ENCODE measurements around the gene CCBE1. TPM values are rescaled to one million over a fixed set of nuclear protein-coding genes. Genes with fewer than 3 reads are reported as not detected.

Gene CCBE1
- total and polyA plus RNA-seq, 2 of the 4 experiments (the other 2 are of a cell fraction) = 64.8 to 148 TPM

DNA sequence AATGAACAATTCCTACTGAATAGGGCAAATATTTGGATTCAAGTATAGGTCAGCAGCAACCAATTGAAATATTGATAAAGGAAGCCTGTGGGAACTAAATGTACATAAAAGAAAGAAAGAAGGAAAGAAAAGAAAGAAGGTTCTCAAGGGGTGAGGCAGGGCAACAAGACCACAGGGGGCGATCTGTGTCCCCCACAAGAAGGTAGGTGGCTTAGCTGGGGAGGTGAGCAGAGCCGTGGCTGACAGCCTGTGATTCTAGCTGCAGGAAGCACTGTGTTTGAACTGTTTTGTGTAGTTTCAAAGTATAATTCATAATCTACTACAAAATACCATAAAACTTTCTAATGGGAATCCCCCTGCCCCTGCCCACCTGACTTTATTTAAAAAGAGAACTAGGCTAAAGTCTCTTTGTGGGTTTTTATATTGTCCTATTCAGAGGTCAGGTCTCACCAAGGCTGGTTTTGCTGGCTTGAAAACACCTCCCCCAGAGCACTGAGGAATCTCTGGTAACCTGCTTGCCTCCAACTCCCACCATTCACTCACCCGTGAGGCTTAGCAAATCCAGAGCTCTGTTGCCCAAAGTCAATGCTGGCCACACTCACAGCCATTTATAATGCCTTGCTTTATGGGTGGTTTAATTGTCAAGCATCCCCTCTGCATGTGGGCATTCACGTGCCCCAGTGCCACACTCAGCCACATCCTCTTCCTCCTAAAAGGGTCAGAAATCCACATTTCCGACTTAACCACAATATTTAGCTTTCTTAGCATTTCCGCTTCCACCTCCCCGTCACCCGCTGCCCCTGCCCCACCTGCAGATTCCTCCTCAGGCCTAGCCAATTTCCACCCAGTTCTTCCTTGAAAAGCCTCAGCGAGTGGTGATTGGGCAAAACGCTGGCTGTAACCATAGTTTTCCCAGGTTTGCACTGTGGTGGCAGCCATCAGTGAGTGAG, 301.7 kb downstream of the CCBE1 start:
- H3K56ac ChIP-seq (ENCODE audit: extremely low read depth, insufficient read depth, low read length) = no peak overlapping the region
- TF ChIP-seq RFX5 (IDR thresholded peaks at IDR 0.05; ENCODE audit: low read depth, low read length) (no peak), MAFK (IDR thresholded peaks at IDR 0.05; ENCODE audit: low read depth, low read length) (no peak), MXI1 (IDR thresholded peaks at IDR 0.05; ENCODE audit: borderline replicate concordance, low read depth, low read length) (no peak), RAD21 (IDR thresholded peaks at IDR 0.05; ENCODE audit: low read length) (no peak), ELK1 (IDR thresholded peaks at IDR 0.05; ENCODE audit: borderline replicate concordance, low read depth, low read length) (no peak), CEBPB (IDR thresholded peaks at IDR 0.05; ENCODE audit: low read depth, low read length) (no peak), POLR2A (IDR thresholded peaks at IDR 0.05; ENCODE audit: low read depth, low read length) (no peak), NFE2L2 (IDR thresholded peaks at IDR 0.05; ENCODE audit: low read depth, low read length) (no peak), RCOR1 (IDR thresholded peaks at IDR 0.05; ENCODE audit: insufficient replicate concordance, low read length) (no peak), SMC3 (IDR thresholded peaks at IDR 0.05; ENCODE audit: low read depth, low read length) (no peak), USF2 (IDR thresholded peaks at IDR 0.05; ENCODE audit: low read depth, low read length) (no peak)
- no peaks in the 10 kb centered on the region for H3K9me1 ChIP-seq (ENCODE audit: insufficient read depth, low read length)
- no peak overlapping the region for H2BK15ac ChIP-seq (ENCODE audit: low read depth, low read length)
- H3K4me1 ChIP-seq (ENCODE audit: control insufficient read depth, insufficient read depth, low read length) = no peaks in the 10 kb centered on the region
- intact Hi-C loops (cut with micrococcal nuclease) (no loop called here), dilution Hi-C loops (cut with HindIII; ENCODE audit: low sequenced_read_pairs, unreplicated experiment) (no loop called here), in situ Hi-C loops (cut with MboI; ENCODE audit: low sequenced_read_pairs) (loop anchor here (5.0 kb wide), 1 partner anchor 88 kb away; no protein-coding TSS in a partner anchor)
- 100% methylated on average over 3 of the region's 10 CpGs; no CpG with 5 or more reads in 1 of the 2 experiments for WGBS, 2 experiments (ENCODE audit: extremely low coverage in 2 of 2, insufficient read length in 1 of 2)
- H3K18ac ChIP-seq (ENCODE audit: low read depth, low read length) = no peak overlapping the region
- no peak for DNase-seq
- H3K9me3 ChIP-seq (ENCODE audit: control insufficient read depth, insufficient read depth, low read length) = no peaks in the 10 kb centered on the region
- H3K27ac ChIP-seq (ENCODE audit: insufficient read depth, low read length) = no peak overlapping the region
- no peak overlapping the region for H2AFZ ChIP-seq (replicated peaks; ENCODE audit: low read length, poor library complexity)
- H4K5ac ChIP-seq (ENCODE audit: low read depth, low read length) = no peak overlapping the region
- H4K20me1 ChIP-seq (ENCODE audit: insufficient read depth, low read length) = no peaks in the 10 kb centered on the region
- H3K4ac ChIP-seq (ENCODE audit: low read depth, low read length) = no peak overlapping the region
- H3K14ac ChIP-seq (replicated peaks; ENCODE audit: low read depth, low read length) = no peak overlapping the region
- H3K79me1 ChIP-seq (ENCODE audit: low read depth in 1 of 2, low read length in 2 of 2) = no peaks in the 10 kb centered on the region
- H3K9ac ChIP-seq (ENCODE audit: low read depth, low read length) = no peak overlapping the region
- H2BK120ac ChIP-seq (ENCODE audit: low read depth, low read length) = no peak overlapping the region
- no peak overlapping the region for H2AK9ac ChIP-seq (replicated peaks; ENCODE audit: low read depth, low read length, poor library complexity)
- H4K8ac ChIP-seq (ENCODE audit: low read depth in 2 of 2, low read length in 2 of 2) = no peak overlapping the region
- POLR2A ChIA-PET (ENCODE audit: unreplicated experiment) = no interaction called here
- no peak overlapping the region for H2BK20ac ChIP-seq (ENCODE audit: low read depth, low read length)
- H2AK5ac ChIP-seq (ENCODE audit: low read depth, low read length) = no peak overlapping the region
- H3K36me3 ChIP-seq (ENCODE audit: control insufficient read depth, insufficient read depth, low read length) = no peaks in the 10 kb centered on the region
- CTCF ChIA-PET = no interaction called here
- H3K23ac ChIP-seq (ENCODE audit: low read depth, low read length) = no peak overlapping the region
- BruUV-seq (replicated peaks) = no TSS peak
- H3K4me2 ChIP-seq (ENCODE audit: low read depth, low read length) = no peak overlapping the region
- no peak overlapping the region for H3K4me3 ChIP-seq (ENCODE audit: insufficient read depth, low read depth, low read length)
- ATAC-seq (ENCODE audit: low read depth) = no peak
- no peak overlapping the region for H2BK5ac ChIP-seq (ENCODE audit: low read depth, low read length, poor library complexity, severe bottlenecking)
- H3K27me3 ChIP-seq (ENCODE audit: control insufficient read depth, insufficient read depth, low read length) = peaks cover 5% of the 10 kb centered on the region
- no peak overlapping the region for H4K91ac ChIP-seq (ENCODE audit: insufficient read depth, low read depth, low read length)

Measured in IMR-90 (cell line).